Sigmoid colon (tissue), 7 donors: ENCODE data around the gene CITED1. TPM values are rescaled to one million over a fixed set of nuclear protein-coding genes. Genes with fewer than 3 reads are reported as not detected.

Experiments
- DNase-seq: peaks from one replicate; pipeline ENCODE4 v3.0.0-alpha.2; 2019
- H3K27ac ChIP-seq, 4 donors: fragments of 200-600 bp; sonication (generic); one replicate each; pipeline ENCODE4 v1.5.1; 2016 to 2019; ENCODE audit warnings: mild to moderate bottlenecking in 1 of 4
- H3K27me3 ChIP-seq, 3 donors: fragments of 200-600 bp; sonication (generic); one replicate each; pipeline ENCODE4 v1.5.1; 2019; ENCODE audit warnings: mild to moderate bottlenecking in 1 of 3
- H3K36me3 ChIP-seq, 4 donors: fragments of 200-600 bp; sonication (generic); one replicate each; pipeline ENCODE4 v1.5.1; 2016 to 2019
- H3K4me1 ChIP-seq, 4 donors: fragments of 200-600 bp; sonication (generic); one replicate each; pipeline ENCODE4 v1.5.1; 2017 to 2019
- H3K4me3 ChIP-seq, 4 donors: fragments of 200-600 bp; sonication (generic); one replicate each; pipeline ENCODE4 v1.5.1; 2017 to 2019; ENCODE audit warnings: mild to moderate bottlenecking in 2 of 4, moderate library complexity in 1 of 4
- H3K9me3 ChIP-seq, 4 donors: fragments of 200-600 bp in 3 of 4; sonication (generic) in 3 of 4; one replicate each; pipeline versions ENCODE4 v1.5.1 to v1.6.1; 2013 to 2019
- CTCF ChIP-seq, 4 experiments: fragments of 450-650 bp in 3 of 4; fragments of 200-600 bp in 1 of 4; IDR thresholded peaks; one replicate each; pipeline ENCODE4 v1.5.1; 2016 to 2019; ENCODE audit warnings: antibody characterized with exemption in 4 of 4, mild to moderate bottlenecking in 3 of 4, moderate library complexity in 2 of 4
- EP300 ChIP-seq, 4 donors: sonication (generic); formaldehyde crosslinking; IDR thresholded peaks; one replicate each; pipeline ENCODE4 v1.6.1; 2017; ENCODE audit warnings: antibody characterized with exemption in 4 of 4
- POLR2A ChIP-seq, 2 donors: fragments of 450-650 bp; IDR thresholded peaks; one replicate each; pipeline ENCODE4 v1.6.1; 2016; ENCODE audit warnings: antibody characterized with exemption in 2 of 2, mild to moderate bottlenecking in 2 of 2, moderate library complexity in 2 of 2
- POLR2AphosphoS5 ChIP-seq, 4 donors: sonication (generic); formaldehyde crosslinking; IDR thresholded peaks; one replicate each; pipeline ENCODE4 v1.6.1; 2017; ENCODE audit warnings: antibody characterized with exemption in 4 of 4
- WGBS, 2 donors: extraction: QIAGEN DNeasy Blood & Tissue Kit; methylation state at CpG; one replicate each; pipeline ENCODE4 v1.1.7; 2013; 5-methylcytosine and 5-hydroxymethylcytosine counted together
- intact Hi-C: fragments of 100-400 bp; cut with DNase I; formaldehyde crosslinking; loops from one replicate; pipeline ENCODE4 v1.15.1; 2023
- polyA plus RNA-seq, 3 donors: library from polyadenylated mRNA; stranded (reverse); fragments of 200-250 nt; gene quantifications; one replicate each; pipeline ENCODE4 v1.2.3, GENCODE V29; 2013
- total RNA-seq, 4 donors: library from RNA; depleted of rRNA; stranded (reverse); fragments of >200 nt; gene quantifications; one replicate each; pipeline ENCODE4 v1.1.0, GENCODE V29; 2016
- donor health status: healthy with polysubstance abuse.
- donor health status: Bipolar disorder and iron deficiency.
- donor health status: healthy.

The CITED1 gene
- total RNA-seq: under 1 TPM in 1 of 4 donors, not detected in 3; 0.99 TPM
- polyA plus RNA-seq: 1 to 10 TPM in 1 of 3 donors, under 1 TPM in 1, not detected in 1; 0.52 to 2.4 TPM

- intact Hi-C loops: loop anchor here (10.0 kb wide), 1 partner anchor 229 kb away; no protein-coding TSS in a partner anchor
- H3K4me3 ChIP-seq: peak within 1 kb of the TSS; percentile 31 to 58 (median 51)
- no peak for TF ChIP-seq CTCF (IDR thresholded peaks at IDR 0.05)
- H3K27ac ChIP-seq: peak within 1 kb of the TSS in 3 of 4 donors; percentile 14 to 58 (median 54)
- no peaks in the 10 kb centered on the region for H3K36me3 ChIP-seq
- H3K27me3 ChIP-seq: peaks cover 0 to 53% (median 31%) of the 10 kb centered on the region in 3 donors
- H3K9me3 ChIP-seq: no peaks in the 10 kb centered on the region
- no peak for DNase-seq
- H3K4me1 ChIP-seq: peaks cover 0 to 52% (median 33%) of the 10 kb centered on the region in 4 donors
- WGBS, 2 donors: 0 to 1% methylated on average over 68 of the region's 68 CpGs
Measured at GRCh38 chrX:72305286-72306084, at the start of gene CITED1. CITED1 (minus strand) TSS chrX:72305914; CDS start chrX:72302869, 3,045 bp downstream.

GRCh38 chrX:72352786-72353185 lies 47.1 kb upstream of the CITED1 start:
- intact Hi-C loops: no loop called here
- no peaks in the 10 kb centered on the region for H3K4me1 ChIP-seq
- 93% methylated on average over 3 of the region's 3 CpGs for WGBS, 2 donors
- H3K9me3 ChIP-seq: no peaks in the 10 kb centered on the region
- TF ChIP-seq EP300 (IDR thresholded peaks at IDR 0.05): no peak
- TF ChIP-seq POLR2A (IDR thresholded peaks at IDR 0.05): no peak
- no peak for TF ChIP-seq POLR2AphosphoS5 (IDR thresholded peaks at IDR 0.05)
- no peak for TF ChIP-seq CTCF (IDR thresholded peaks at IDR 0.05)
- peaks cover 0 to 3% (median 0%) of the 10 kb centered on the region in 4 donors for H3K36me3 ChIP-seq
- no peak overlapping the region for H3K4me3 ChIP-seq
- DNase-seq: no peak
- H3K27me3 ChIP-seq: no peaks in the 10 kb centered on the region
- no peak overlapping the region for H3K27ac ChIP-seq

GRCh38 chrX:72351606-72352334 lies 46.1 kb upstream of the CITED1 start:
- DNase-seq: no peak
- Histone ChIP-seq H3K9me3 (no peaks in the 10 kb centered on the region), H3K4me3 (no peak overlapping the region), H3K36me3 (peaks cover 0 to 3% (median 0%) of the 10 kb centered on the region in 4 donors), H3K27me3 (no peaks in the 10 kb centered on the region), H3K4me1 (no peaks in the 10 kb centered on the region), H3K27ac (no peak overlapping the region)
- 88 to 93% methylated on average over 8 of the region's 8 CpGs for WGBS, 2 donors
- intact Hi-C loops: no loop called here
- TF ChIP-seq CTCF (IDR thresholded peaks at IDR 0.05) (no peak), EP300 (IDR thresholded peaks at IDR 0.05) (no peak), POLR2A (IDR thresholded peaks at IDR 0.05) (no peak), POLR2AphosphoS5 (IDR thresholded peaks at IDR 0.05) (no peak)

GRCh38 chrX:72349190-72349589 lies 43.5 kb upstream of the CITED1 start:
- intact Hi-C loops: no loop called here
- H3K27ac ChIP-seq: no peak overlapping the region
- H3K36me3 ChIP-seq: peaks cover 0 to 3% (median 0%) of the 10 kb centered on the region in 4 donors
- no peak for DNase-seq
- no peaks in the 10 kb centered on the region for H3K27me3 ChIP-seq
- no peaks in the 10 kb centered on the region for H3K9me3 ChIP-seq
- H3K4me3 ChIP-seq: no peak overlapping the region
- no peak for TF ChIP-seq CTCF (IDR thresholded peaks at IDR 0.05)
- TF ChIP-seq EP300 (IDR thresholded peaks at IDR 0.05): no peak
- no peak for TF ChIP-seq POLR2AphosphoS5 (IDR thresholded peaks at IDR 0.05)
- TF ChIP-seq POLR2A (IDR thresholded peaks at IDR 0.05): no peak
- no peaks in the 10 kb centered on the region for H3K4me1 ChIP-seq
- WGBS, 2 donors: 86% methylated on average over 3 of the region's 3 CpGs
